HCT116 (cell line): Measurements from ENCODE around the gene YBEY. TPM values are rescaled to one million over a fixed set of nuclear protein-coding genes. Genes with fewer than 3 reads are reported as not detected.

ENCODE experiments used
- ATAC-seq: fragments of 200-7000 bp; cut with Tn5 transposase; 2 replicates; pipeline ENCODE4 v1.9.1; 2020; ENCODE audit warnings: mild to moderate bottlenecking, moderate library complexity
- BruUV-seq: library from RNA; stranded (reverse); fragments of 400-500 nt; replicated peaks from 2 replicates; lab custom pipeline; 2021; lab: Mats Ljungman, UMichigan
- CTCF ChIA-PET: fragments of 300-600 bp; sonication (Branson Sonifier 250); formaldehyde crosslinking; loops from one replicate; lab custom pipeline; 2021; ENCODE audit warnings: antibody characterized with exemption; lab: Charles Lee
- POLR2A ChIA-PET: fragments of 300-600, 350-600 bp; sonication (Branson Sonifier 250); formaldehyde crosslinking; loops from one replicate; lab custom pipeline; 2021; ENCODE audit warnings: antibody characterized with exemption; lab: Charles Lee
- RAD21 ChIA-PET, 2 experiments: fragments of 300-600 bp; sonication (Branson Sonifier 250); formaldehyde crosslinking; loops; one replicate each; lab custom pipeline; 2023; ENCODE audit warnings: low total read pairs in 2 of 2; ENCODE audit not compliant: uncharacterized antibody in 2 of 2, unreplicated experiment in 2 of 2, low non-redundant PET in 1 of 2; lab: Charles Lee
- DNase-seq: peaks from one replicate; pipeline ENCODE4 v3.0.0-alpha.2; 2010; ENCODE audit warnings: low read depth, low spot score
- H2AFZ ChIP-seq: fragments of 200-600 bp; shearing (Covaris generic), sonication (generic); 2 replicates; pipeline ENCODE4 v1.6.1; 2017; ENCODE audit warnings: low read depth, mixed run types, mixed read lengths, antibody characterized with exemption, low read length; ENCODE audit not compliant: poor library complexity, severe bottlenecking
- H3K27ac ChIP-seq: 2 replicates; pipeline ENCODE4 v1.5.1; 2012; ENCODE audit warnings: low read depth, low read length
- H3K27me3 ChIP-seq: fragments of 200-600 bp; sonication (generic); 2 replicates; pipeline ENCODE4 v1.6.1; 2016; ENCODE audit warnings: mixed run types, low read length, mixed read lengths; ENCODE audit not compliant: insufficient read depth
- H3K36me3 ChIP-seq, 2 experiments: fragments of 200-500 bp in 1 of 2; fragments of 200-600 bp in 1 of 2; sonication (Bioruptor generic) in 1 of 2; sonication (generic) in 1 of 2; 2 replicates each; pipeline versions ENCODE4 v1.5.1 to v1.6.1; 2014 to 2016; ENCODE audit warnings: low read length in 2 of 2, inconsistent platforms in 1 of 2, mixed read lengths in 1 of 2, mixed run types in 1 of 2; ENCODE audit not compliant: insufficient read depth in 2 of 2, control insufficient read depth in 1 of 2
- H3K4me1 ChIP-seq, 2 experiments: fragments of 200-600 bp in 1 of 2; sonication (generic) in 1 of 2; 2 replicates each; pipeline versions ENCODE4 v1.5.1 to v1.6.1; 2012 to 2017; ENCODE audit warnings: low read length in 2 of 2, inconsistent platforms in 1 of 2, mild to moderate bottlenecking in 1 of 2, mixed read lengths in 1 of 2, mixed run types in 1 of 2, moderate library complexity in 1 of 2; ENCODE audit not compliant: insufficient read depth in 2 of 2, control insufficient read depth in 1 of 2
- H3K4me2 ChIP-seq: fragments of 200-600 bp; sonication (generic); 2 replicates; pipeline ENCODE4 v1.6.1; 2017; ENCODE audit warnings: mixed run types, low read length, mixed read lengths
- H3K4me3 ChIP-seq, 2 experiments: fragments of 200-600 bp in 1 of 2; sonication (generic) in 1 of 2; replicated peaks in 1 of 2; 2 replicates each; pipeline ENCODE4 v1.5.1; 2011 to 2016; ENCODE audit warnings: low read length in 2 of 2, control low read depth in 1 of 2, low read depth in 1 of 2, mild to moderate bottlenecking in 1 of 2, mixed read lengths in 1 of 2, mixed run types in 1 of 2
- H3K79me2 ChIP-seq: fragments of 200-600 bp; sonication (generic); 2 replicates; pipeline ENCODE4 v1.6.1; 2017; ENCODE audit warnings: mild to moderate bottlenecking, mixed run types, low read length, moderate library complexity, mixed read lengths; ENCODE audit not compliant: insufficient read depth
- H3K9ac ChIP-seq: fragments of 200-600 bp; sonication (generic); 2 replicates; pipeline ENCODE4 v1.6.1; 2016; ENCODE audit warnings: low read length, mixed read lengths
- H3K9me2 ChIP-seq: fragments of 200-600 bp; sonication (generic), shearing (Covaris generic); 2 replicates; pipeline ENCODE4 v1.6.1; 2017; ENCODE audit warnings: mixed run types, mild to moderate bottlenecking, moderate library complexity; ENCODE audit not compliant: insufficient read depth
- H3K9me3 ChIP-seq, 2 experiments: fragments of 200-500 bp in 1 of 2; fragments of 200-600 bp in 1 of 2; sonication (Bioruptor generic) in 1 of 2; sonication (generic) in 1 of 2; 2 replicates each; pipeline ENCODE4 v1.6.1; 2014 to 2017; ENCODE audit warnings: low read length in 2 of 2, mixed read lengths in 2 of 2, inconsistent platforms in 1 of 2, low read depth in 1 of 2, mild to moderate bottlenecking in 1 of 2, mixed run types in 1 of 2, moderate library complexity in 1 of 2; ENCODE audit not compliant: control insufficient read depth in 1 of 2, insufficient read depth in 1 of 2
- H4K20me1 ChIP-seq: fragments of 200-600 bp; sonication (generic), shearing (Covaris generic); 2 replicates; pipeline ENCODE4 v1.6.1; 2017; ENCODE audit warnings: mixed run types, mild to moderate bottlenecking, moderate library complexity; ENCODE audit not compliant: insufficient read depth
- CBX3 ChIP-seq: IDR thresholded peaks from 2 replicates; pipeline ENCODE4 v1.6.1; 2012; ENCODE audit warnings: low read depth
- EGR1 ChIP-seq: IDR thresholded peaks from 2 replicates; pipeline ENCODE4 v1.6.1; 2012; ENCODE audit warnings: low read depth
- ELF1 ChIP-seq: IDR thresholded peaks from 2 replicates; pipeline ENCODE4 v1.6.1; 2012; ENCODE audit warnings: low read depth, borderline replicate concordance
- EZH2 ChIP-seq: fragments of 200-600 bp; sonication (generic); IDR thresholded peaks from 2 replicates; pipeline ENCODE4 v1.6.1; 2017; ENCODE audit warnings: antibody characterized with exemption, mixed run types
- EZH2phosphoT487 ChIP-seq: fragments of 200-600 bp; IDR thresholded peaks from 2 replicates; pipeline ENCODE4 v1.6.1; 2018; ENCODE audit warnings: antibody characterized with exemption, borderline replicate concordance
- JUND ChIP-seq: IDR thresholded peaks from 2 replicates; pipeline ENCODE4 v1.6.1; 2012
- POLR2A ChIP-seq: IDR thresholded peaks from 2 replicates; pipeline ENCODE4 v1.7.0; 2011; ENCODE audit warnings: borderline replicate concordance; ENCODE audit not compliant: insufficient read depth, insufficient read length; ENCODE audit errors: extremely low read depth
- POLR2AphosphoS5 ChIP-seq: IDR thresholded peaks from 2 replicates; pipeline ENCODE4 v1.6.1; 2011; ENCODE audit warnings: mild to moderate bottlenecking, low read depth, low read length, moderate library complexity
- RAD21 ChIP-seq: IDR thresholded peaks from 2 replicates; pipeline ENCODE4 v1.6.1; 2012; ENCODE audit warnings: low read depth, mild to moderate bottlenecking
- SP1 ChIP-seq: IDR thresholded peaks from 2 replicates; pipeline ENCODE4 v1.6.1; 2012; ENCODE audit warnings: low read depth
- YY1 ChIP-seq: IDR thresholded peaks from 2 replicates; pipeline ENCODE4 v1.6.1; 2011; ENCODE audit warnings: low read length, low read depth, moderate library complexity, mild to moderate bottlenecking; ENCODE audit not compliant: insufficient replicate concordance; ENCODE audit errors: extremely low read depth
- ZFX ChIP-seq: fragments of 450-650 bp; IDR thresholded peaks from 2 replicates; pipeline ENCODE4 v1.6.1; 2017
- intact Hi-C: fragments of 100-400 bp; cut with micrococcal nuclease; formaldehyde crosslinking; loops from 2 replicates; pipeline ENCODE4 v1.10.0; 2022
- total RNA-seq: library from RNA; stranded (reverse); gene quantifications from one replicate; pipeline ENCODE4 v1.2.1, GENCODE V29; 2021; ENCODE audit not compliant: unreplicated experiment
- TF ChIP-seq, protein P1 (sequence below): IDR thresholded peaks from 2 replicates; pipeline ENCODE4 v1.6.1; 2012
- TF ChIP-seq, protein P2 (sequence below): IDR thresholded peaks from 2 replicates; pipeline ENCODE4 v1.6.1; 2012
- TF ChIP-seq, protein P3 (sequence below), 3 experiments: fragments of 200-600 bp in 1 of 3; sonication (generic) in 1 of 3; IDR thresholded peaks in 2 of 3; conservative IDR thresholded peaks in 1 of 3; 2 replicates each; pipeline ENCODE4 v1.5.1; 2012 to 2017; ENCODE audit warnings: low read depth in 2 of 3, low read length in 2 of 3, antibody characterized with exemption in 1 of 3, borderline replicate concordance in 1 of 3, control low read depth in 1 of 3, mild to moderate bottlenecking in 1 of 3, mixed read lengths in 1 of 3, mixed run types in 1 of 3, moderate library complexity in 1 of 3; ENCODE audit not compliant: insufficient read depth in 1 of 3

YBEY gene
- total RNA-seq, 1 experiment from 2014 or later: 31.5 TPM

DNA sequence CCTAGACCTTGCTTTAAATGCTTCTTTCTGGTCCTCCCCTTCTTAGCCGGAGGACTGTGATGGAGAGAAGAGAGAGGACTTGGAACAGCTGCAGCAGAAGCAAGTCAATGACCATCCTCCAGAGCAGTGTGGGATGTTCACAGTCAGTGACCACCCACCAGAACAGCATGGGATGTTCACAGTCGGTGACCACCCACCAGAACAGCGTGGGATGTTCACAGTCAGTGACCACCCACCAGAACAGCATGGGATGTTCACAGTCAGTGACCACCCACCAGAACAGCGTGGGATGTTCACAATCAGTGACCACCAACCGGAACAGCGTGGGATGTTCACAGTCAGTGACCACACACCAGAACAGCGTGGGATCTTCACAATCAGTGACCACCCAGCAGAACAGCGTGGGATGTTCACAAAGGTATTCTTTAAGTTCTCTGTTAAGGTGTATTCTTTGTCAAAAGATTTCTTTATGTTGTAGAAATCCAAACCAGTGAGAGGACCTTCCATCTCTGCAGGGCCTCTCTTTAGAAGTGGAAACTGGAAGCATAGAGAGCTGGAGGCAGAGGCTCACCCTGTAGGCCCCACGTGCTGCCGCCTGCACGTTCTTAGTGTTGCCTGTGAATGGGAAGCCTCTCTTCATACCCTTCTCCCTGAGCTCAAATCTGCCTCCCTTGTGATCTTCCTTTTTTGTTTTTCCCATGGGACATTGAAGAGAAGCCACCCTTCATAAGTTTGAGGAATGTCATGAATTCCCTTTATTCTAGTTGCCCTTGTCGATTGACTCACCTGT, 48.4 kb downstream of the YBEY start:
- DNase-seq: no peak
- ChIA-PET POLR2A (interaction anchor here (0.7 kb wide), 1 partner anchor 123 kb away, joined by 3 read pairs; no protein-coding TSS in a partner anchor), CTCF (interaction anchor here (1.0 kb wide), 1 partner anchor 9 kb away, joined by 3 read pairs; no protein-coding TSS in a partner anchor), RAD21 (no interaction called here)
- no peak overlapping the region for H3K9ac ChIP-seq
- TF ChIP-seq EGR1: no peak
- no peak for ATAC-seq
- H3K27ac ChIP-seq: no peak overlapping the region
- no TSS peak for BruUV-seq
- peaks cover 49% of the 10 kb centered on the region for H3K79me2 ChIP-seq
- no peak overlapping the region for H3K4me2 ChIP-seq
- intact Hi-C loops: no loop called here
- H3K9me2 ChIP-seq: no peaks in the 10 kb centered on the region
- no peak overlapping the region for H3K4me3 ChIP-seq
- H3K4me1 ChIP-seq: peaks cover 0 to 8% of the 10 kb centered on the region in 2 experiments; a peak in 2 of 4 replicates
- H3K27me3 ChIP-seq: no peaks in the 10 kb centered on the region
- no peak overlapping the region for H2AFZ ChIP-seq
- no peaks in the 10 kb centered on the region for H4K20me1 ChIP-seq
- no peaks in the 10 kb centered on the region for H3K9me3 ChIP-seq
- peaks cover 14 to 39% of the 10 kb centered on the region in 2 experiments; a peak in 3 of 4 replicates for H3K36me3 ChIP-seq

DNA sequence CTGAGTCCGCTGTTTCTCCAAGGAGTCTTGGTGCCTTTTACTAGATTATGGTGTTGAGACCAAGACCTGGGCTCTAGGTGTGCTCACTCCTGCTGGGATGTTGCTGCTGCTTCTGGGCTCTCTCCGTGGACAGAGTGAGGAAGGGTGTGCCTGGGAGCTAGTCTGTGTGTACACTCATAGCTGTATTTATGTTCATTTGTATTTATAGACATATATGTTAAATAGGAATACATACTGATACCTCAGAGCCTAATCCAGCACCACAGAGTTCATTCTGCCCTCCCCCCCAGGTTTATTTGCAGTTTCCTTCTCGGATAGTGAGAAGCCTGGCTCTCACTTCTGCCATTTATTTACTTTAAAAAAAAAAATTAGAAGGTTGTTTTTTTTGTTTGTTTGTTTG, 50.5 kb downstream of the YBEY start:
- Histone ChIP-seq H2AFZ (no peak overlapping the region), H4K20me1 (no peaks in the 10 kb centered on the region), H3K9me3 (no peaks in the 10 kb centered on the region), H3K79me2 (peaks cover 46% of the 10 kb centered on the region), H3K27ac (no peak overlapping the region), H3K36me3 (peaks cover 14 to 21% of the 10 kb centered on the region in 2 experiments; a peak in 3 of 4 replicates), H3K9ac (no peak overlapping the region), H3K4me2 (no peak overlapping the region), H3K9me2 (no peaks in the 10 kb centered on the region), H3K4me1 (peaks cover 0 to 8% of the 10 kb centered on the region in 2 experiments; a peak in 2 of 4 replicates), H3K4me3 (no peak overlapping the region), H3K27me3 (no peaks in the 10 kb centered on the region)
- DNase-seq (no peak), ATAC-seq (no peak)
- ChIA-PET CTCF (no interaction called here), POLR2A (no interaction called here), RAD21 (no interaction called here)
- no TSS peak for BruUV-seq
- intact Hi-C loops: no loop called here
- no peak for TF ChIP-seq YY1
- TF ChIP-seq JUND: no peak
- TF ChIP-seq EGR1: no peak
- TF ChIP-seq SP1: no peak
- no peak for TF ChIP-seq EZH2
- TF ChIP-seq, protein P1, sequence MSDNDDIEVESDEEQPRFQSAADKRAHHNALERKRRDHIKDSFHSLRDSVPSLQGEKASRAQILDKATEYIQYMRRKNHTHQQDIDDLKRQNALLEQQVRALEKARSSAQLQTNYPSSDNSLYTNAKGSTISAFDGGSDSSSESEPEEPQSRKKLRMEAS: no peak
- TF ChIP-seq ELF1: no peak
- TF ChIP-seq CBX3: no peak
- TF ChIP-seq, protein P2, sequence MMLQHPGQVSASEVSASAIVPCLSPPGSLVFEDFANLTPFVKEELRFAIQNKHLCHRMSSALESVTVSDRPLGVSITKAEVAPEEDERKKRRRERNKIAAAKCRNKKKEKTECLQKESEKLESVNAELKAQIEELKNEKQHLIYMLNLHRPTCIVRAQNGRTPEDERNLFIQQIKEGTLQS: no peak
- no peak for TF ChIP-seq ZFX
- TF ChIP-seq POLR2AphosphoS5: no peak
- TF ChIP-seq, protein P3, sequence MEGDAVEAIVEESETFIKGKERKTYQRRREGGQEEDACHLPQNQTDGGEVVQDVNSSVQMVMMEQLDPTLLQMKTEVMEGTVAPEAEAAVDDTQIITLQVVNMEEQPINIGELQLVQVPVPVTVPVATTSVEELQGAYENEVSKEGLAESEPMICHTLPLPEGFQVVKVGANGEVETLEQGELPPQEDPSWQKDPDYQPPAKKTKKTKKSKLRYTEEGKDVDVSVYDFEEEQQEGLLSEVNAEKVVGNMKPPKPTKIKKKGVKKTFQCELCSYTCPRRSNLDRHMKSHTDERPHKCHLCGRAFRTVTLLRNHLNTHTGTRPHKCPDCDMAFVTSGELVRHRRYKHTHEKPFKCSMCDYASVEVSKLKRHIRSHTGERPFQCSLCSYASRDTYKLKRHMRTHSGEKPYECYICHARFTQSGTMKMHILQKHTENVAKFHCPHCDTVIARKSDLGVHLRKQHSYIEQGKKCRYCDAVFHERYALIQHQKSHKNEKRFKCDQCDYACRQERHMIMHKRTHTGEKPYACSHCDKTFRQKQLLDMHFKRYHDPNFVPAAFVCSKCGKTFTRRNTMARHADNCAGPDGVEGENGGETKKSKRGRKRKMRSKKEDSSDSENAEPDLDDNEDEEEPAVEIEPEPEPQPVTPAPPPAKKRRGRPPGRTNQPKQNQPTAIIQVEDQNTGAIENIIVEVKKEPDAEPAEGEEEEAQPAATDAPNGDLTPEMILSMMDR (IDR thresholded peaks at IDR 0.05 in 2 of 3, conservative IDR thresholded peaks at IDR 0.05 in 1 of 3; ENCODE audit: borderline replicate concordance in 1 of 3, insufficient read depth in 1 of 3, low read depth in 2 of 3, low read length in 2 of 3): no peak
- no peak for TF ChIP-seq RAD21
- TF ChIP-seq POLR2A: no peak
- no peak for TF ChIP-seq EZH2phosphoT487
